Measurements from ENCODE around the gene RNF187.

RNF187 gene

GRCh38 chr1:228490120-228491078, 3.2 kb downstream of the RNF187 start:
- TF ChIP-seq CTCF (conservative IDR thresholded peaks at IDR 0.05; ENCODE audit: low read length) (no peak), EZH2phosphoT487 (IDR thresholded peaks at IDR 0.05; ENCODE audit: borderline replicate concordance) (no peak)
- Histone ChIP-seq H3K4me2 (ENCODE audit: low read depth, low read length, poor library complexity, severe bottlenecking) (peak overlapping the region; percentile 91), H3K27me3 (ENCODE audit: insufficient read depth, low read length, poor library complexity, severe bottlenecking) (no peaks in the 10 kb centered on the region), H3K9me3 (ENCODE audit: insufficient read depth, low read depth, low read length) (no peaks in the 10 kb centered on the region), H3K9me2 (replicated peaks; ENCODE audit: low read depth, low read length) (no peaks in the 10 kb centered on the region), H2AFZ (ENCODE audit: low read length) (no peak overlapping the region), H3K36me3 (ENCODE audit: insufficient read depth, low read length) (peaks cover 26% of the 10 kb centered on the region; the same call in 1 of the 2 replicates), H3K4me1 (ENCODE audit: insufficient read depth, low read length, poor library complexity, severe bottlenecking) (peaks cover 30% of the 10 kb centered on the region), H3K4me3 (ENCODE audit: low read length, poor library complexity, severe bottlenecking) (peak overlapping the region; percentile 88), H3K79me2 (ENCODE audit: insufficient read depth, low read length) (peaks cover 63% of the 10 kb centered on the region), H4K20me1 (ENCODE audit: insufficient read depth, low read length, poor library complexity, severe bottlenecking) (peaks cover 46% of the 10 kb centered on the region), H3K9ac (ENCODE audit: low read depth, low read length, poor library complexity, severe bottlenecking) (peak overlapping the region; percentile 77), H3F3A (ENCODE audit: low read depth) (no peaks in the 10 kb centered on the region)

- no peak overlapping the region for H3K4me2 ChIP-seq (ENCODE audit: low read depth, low read length, poor library complexity, severe bottlenecking)
- no peaks in the 10 kb centered on the region for H3K27me3 ChIP-seq (ENCODE audit: insufficient read depth, low read length, poor library complexity, severe bottlenecking)
- H3K36me3 ChIP-seq (ENCODE audit: insufficient read depth, low read length): peaks cover 32% of the 10 kb centered on the region; the same call in 1 of the 2 replicates
- H3F3A ChIP-seq (ENCODE audit: low read depth): no peaks in the 10 kb centered on the region
- H3K4me3 ChIP-seq (ENCODE audit: low read length, poor library complexity, severe bottlenecking): no peak overlapping the region
- H3K9me2 ChIP-seq (replicated peaks; ENCODE audit: low read depth, low read length): no peaks in the 10 kb centered on the region
- H3K79me2 ChIP-seq (ENCODE audit: insufficient read depth, low read length): peaks cover 47% of the 10 kb centered on the region
- H3K4me1 ChIP-seq (ENCODE audit: insufficient read depth, low read length, poor library complexity, severe bottlenecking): peaks cover 26% of the 10 kb centered on the region
- TF ChIP-seq EZH2phosphoT487 (IDR thresholded peaks at IDR 0.05; ENCODE audit: borderline replicate concordance): no peak
- no peak overlapping the region for H3K9ac ChIP-seq (ENCODE audit: low read depth, low read length, poor library complexity, severe bottlenecking)
- peaks cover 40% of the 10 kb centered on the region for H4K20me1 ChIP-seq (ENCODE audit: insufficient read depth, low read length, poor library complexity, severe bottlenecking)
- no peaks in the 10 kb centered on the region for H3K9me3 ChIP-seq (ENCODE audit: insufficient read depth, low read depth, low read length)
- no peak overlapping the region for H2AFZ ChIP-seq (ENCODE audit: low read length)
Measured at GRCh38 chr1:228493141-228494043, 6.2 kb downstream of the RNF187 start.

- TF ChIP-seq EZH2phosphoT487 (IDR thresholded peaks at IDR 0.05; ENCODE audit: borderline replicate concordance) (no peak), CTCF (conservative IDR thresholded peaks at IDR 0.05; ENCODE audit: low read length) (no peak)
- Histone ChIP-seq H3K4me1 (ENCODE audit: insufficient read depth, low read length, poor library complexity, severe bottlenecking) (peaks cover 20% of the 10 kb centered on the region), H3K27me3 (ENCODE audit: insufficient read depth, low read length, poor library complexity, severe bottlenecking) (no peaks in the 10 kb centered on the region), H3K9me3 (ENCODE audit: insufficient read depth, low read depth, low read length) (no peaks in the 10 kb centered on the region), H3F3A (ENCODE audit: low read depth) (no peaks in the 10 kb centered on the region), H2AFZ (ENCODE audit: low read length) (no peak overlapping the region), H3K9me2 (replicated peaks; ENCODE audit: low read depth, low read length) (no peaks in the 10 kb centered on the region), H3K4me2 (ENCODE audit: low read depth, low read length, poor library complexity, severe bottlenecking) (no peak overlapping the region), H3K9ac (ENCODE audit: low read depth, low read length, poor library complexity, severe bottlenecking) (no peak overlapping the region), H3K36me3 (ENCODE audit: insufficient read depth, low read length) (peaks cover 32% of the 10 kb centered on the region; the same call in 1 of the 2 replicates), H4K20me1 (ENCODE audit: insufficient read depth, low read length, poor library complexity, severe bottlenecking) (peaks cover 34% of the 10 kb centered on the region), H3K4me3 (ENCODE audit: low read length, poor library complexity, severe bottlenecking) (no peak overlapping the region), H3K79me2 (ENCODE audit: insufficient read depth, low read length) (peaks cover 41% of the 10 kb centered on the region)
Measured at GRCh38 chr1:228494044-228494353, 6.8 kb downstream of the RNF187 start.
